KBM-7 (cell line): ENCODE results near the gene ILRUN.
"Not testable (repeated sequence)": the region's sequence is repeated elsewhere in the genome, so short reads cannot be mapped to it uniquely, and the experiment has no call there.

ENCODE experiments used
- DNase-seq: peaks from one replicate; pipeline ENCODE4 v3.0.0-alpha.2; 2015
- in situ Hi-C: fragments of 300-500 bp; cut with MboI; formaldehyde crosslinking; loops from 2 replicates; pipeline ENCODE4 v1.14.3; 2020; ENCODE audit warnings: low sequenced_read_pairs, low pct_unique_long_range_greater_than_20kb, mixed read lengths

The ILRUN gene

GRCh38 chr6:34668799-34669198 lies 27.8 kb downstream of the ILRUN start:
- in situ Hi-C loops = not testable (repeated sequence)

DNA sequence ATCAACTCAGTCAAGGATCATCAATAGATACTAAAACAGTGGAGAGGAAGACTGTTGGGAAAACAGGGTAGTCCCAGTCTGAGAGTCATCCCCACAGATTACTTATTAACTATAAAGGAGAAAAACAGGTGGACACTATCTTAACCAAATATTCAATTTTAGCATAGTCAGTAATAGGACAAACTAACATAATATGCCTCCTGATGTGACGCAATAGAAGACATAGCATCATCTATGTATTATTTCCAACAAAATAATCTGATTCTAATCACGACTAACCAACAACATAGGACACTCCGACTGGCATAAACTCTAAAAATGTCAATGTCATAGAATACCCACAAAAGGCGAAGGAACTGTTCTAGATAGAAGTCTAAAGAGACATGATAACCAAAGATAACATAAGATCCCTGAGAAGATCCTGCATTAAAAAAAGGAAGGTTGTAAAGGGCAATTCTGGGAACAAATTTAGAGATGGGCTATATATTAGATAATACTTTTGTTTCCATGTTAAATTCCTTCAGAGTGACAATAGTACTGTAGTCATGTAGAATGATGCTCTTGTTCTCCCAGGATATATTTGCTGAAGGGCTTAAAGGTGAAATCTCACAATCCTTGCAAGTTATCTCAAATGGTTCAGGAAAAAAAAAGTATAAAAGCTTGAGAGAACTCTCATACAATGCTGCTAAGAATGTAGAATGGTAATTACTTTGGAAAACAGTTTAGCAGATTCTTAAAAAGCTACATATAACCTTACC lies 28.9 kb downstream of the ILRUN start:
- DNase-seq = no peak
- in situ Hi-C loops = no loop called here

More at GRCh38 chr6:34668799-34669198, 27.8 kb downstream of the ILRUN start:
- DNase-seq = not testable (repeated sequence)

DNA sequence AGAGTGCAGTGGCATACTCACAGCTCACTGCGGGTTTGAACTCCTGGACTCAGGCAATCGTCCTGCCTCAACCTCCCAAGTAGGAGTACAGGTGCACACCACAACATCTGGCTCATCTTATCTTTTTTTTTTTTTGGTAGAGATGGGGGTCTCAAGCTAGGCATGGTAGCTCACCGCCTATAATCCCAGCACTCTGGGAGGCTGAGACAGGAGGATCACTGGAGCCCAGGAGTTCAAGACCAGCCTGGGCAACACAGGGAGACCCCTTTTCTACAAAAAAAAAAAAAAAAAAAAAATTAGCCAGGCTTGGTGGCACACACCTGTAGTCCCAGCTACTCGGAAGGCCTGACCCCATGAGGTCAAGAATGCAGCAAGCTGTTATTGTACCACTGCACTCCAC lies 31.5 kb downstream of the ILRUN start:
- in situ Hi-C loops = no loop called here
- no peak for DNase-seq

- in situ Hi-C loops = no loop called here
- peak; percentile 71 for DNase-seq
Observed at GRCh38 chr6:34664256-34664971, 32.2 kb downstream of the ILRUN start.

DNA sequence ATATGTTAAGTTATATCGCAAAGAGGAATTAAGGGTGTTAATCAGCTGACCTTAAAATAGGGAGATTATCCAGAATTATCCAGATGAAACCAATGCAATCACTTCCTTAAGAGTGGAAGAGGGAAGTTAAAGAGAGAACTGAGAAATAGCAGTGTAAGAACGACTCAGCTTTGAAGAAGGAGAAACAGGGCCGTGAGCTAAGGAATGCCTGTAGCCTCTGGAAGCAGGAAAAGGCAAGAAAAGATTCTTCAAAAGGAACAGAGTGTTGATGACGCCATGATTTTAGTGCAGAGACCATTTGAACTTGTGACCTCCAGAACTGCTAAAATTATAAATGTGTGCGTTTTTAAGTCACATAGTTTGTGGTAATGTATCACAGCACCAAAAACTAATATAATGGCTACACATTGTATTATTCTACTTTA lies 32.7 kb downstream of the ILRUN start:
- DNase-seq = peak; percentile 52
- in situ Hi-C loops = no loop called here

GRCh38 chr6:34663371-34663770 lies 33.2 kb downstream of the ILRUN start:
- in situ Hi-C loops = no loop called here

GRCh38 chr6:34661357-34661756 lies 35.2 kb downstream of the ILRUN start:
- no peak for DNase-seq
- in situ Hi-C loops = no loop called here

More at GRCh38 chr6:34663371-34663770, 33.2 kb downstream of the ILRUN start:
- DNase-seq = no peak

DNA sequence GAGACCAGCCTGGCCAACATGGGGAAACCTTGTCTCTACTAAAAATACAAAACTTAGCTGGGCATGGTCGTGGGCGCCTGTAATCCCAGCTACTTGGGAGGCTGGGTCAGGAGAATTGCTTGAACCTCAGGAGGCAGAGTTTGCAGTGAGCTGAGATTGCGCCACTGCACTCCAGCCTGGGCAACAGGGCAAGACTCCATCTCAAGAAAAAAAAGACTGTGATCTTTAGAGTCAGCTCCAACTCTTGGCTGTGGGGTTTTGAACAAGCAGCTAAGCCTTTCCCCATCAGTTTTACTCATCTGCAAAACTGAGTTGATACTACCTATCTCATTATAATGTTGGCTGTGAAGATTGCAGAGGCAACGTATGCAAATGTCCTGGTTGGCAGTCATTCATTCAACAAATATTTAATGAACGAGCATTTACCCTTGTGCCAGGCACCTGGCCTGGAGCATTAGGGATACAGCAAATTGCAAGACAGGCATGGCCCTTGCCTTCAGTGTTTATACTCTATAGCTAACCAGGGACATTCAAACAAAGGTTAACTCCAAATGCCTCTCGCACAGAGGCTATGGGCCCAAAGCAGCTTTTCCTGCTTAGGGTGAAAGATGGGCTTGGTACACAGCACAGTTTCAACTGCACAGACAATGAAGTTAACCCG lies 37.8 kb downstream of the ILRUN start:
- DNase-seq = no peak
- in situ Hi-C loops = no loop called here

GRCh38 chr6:34657979-34658480 lies 38.5 kb downstream of the ILRUN start:
- in situ Hi-C loops, DNase-seq: not testable (repeated sequence)

DNA sequence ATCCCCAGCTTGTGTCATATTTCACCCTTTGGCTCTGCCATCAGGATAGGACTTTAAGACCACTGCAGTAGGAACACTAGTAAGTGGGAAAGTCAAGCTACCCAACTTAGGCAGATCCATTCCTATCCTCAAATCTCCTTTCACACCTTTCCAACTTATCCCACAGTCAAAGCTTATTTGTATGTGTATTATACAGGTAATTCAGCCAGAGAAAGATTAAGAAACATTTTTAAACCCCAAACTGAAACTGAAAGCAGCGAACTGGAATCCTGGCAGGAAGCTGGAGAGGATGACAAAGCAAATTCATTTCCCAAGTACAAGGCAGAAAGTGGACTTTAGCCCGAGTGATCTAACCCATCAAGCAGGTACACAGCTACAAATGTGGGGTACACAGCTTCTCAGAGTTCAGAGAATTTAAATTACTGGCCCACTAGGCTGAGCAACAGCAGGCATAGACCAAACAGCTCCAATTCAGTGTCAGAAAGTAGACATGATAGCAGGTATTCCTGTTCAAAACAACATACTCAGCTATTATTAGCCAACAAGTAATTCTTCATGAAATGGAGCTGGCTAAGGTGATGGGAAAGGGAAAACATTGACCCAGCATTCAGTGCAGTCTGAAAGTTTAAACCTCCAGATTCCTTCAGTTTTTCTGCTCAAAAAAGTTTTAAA lies 39.1 kb downstream of the ILRUN start:
- in situ Hi-C loops = no loop called here
- DNase-seq = peak; percentile 61

DNA sequence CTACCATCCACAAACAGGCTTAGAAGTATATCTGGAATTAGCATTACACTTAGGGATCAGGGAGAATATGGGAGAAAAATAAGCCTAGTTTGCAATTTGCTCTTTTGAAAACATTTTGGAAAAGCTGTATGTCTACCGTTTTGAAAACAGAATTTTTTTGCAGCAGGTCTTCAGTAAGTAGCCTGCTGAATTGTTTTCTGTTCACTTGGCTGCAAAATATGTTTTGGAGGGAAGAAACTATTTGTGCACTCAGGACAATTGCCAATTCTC lies 39.6 kb downstream of the ILRUN start:
- no peak for DNase-seq
- in situ Hi-C loops = no loop called here

DNA sequence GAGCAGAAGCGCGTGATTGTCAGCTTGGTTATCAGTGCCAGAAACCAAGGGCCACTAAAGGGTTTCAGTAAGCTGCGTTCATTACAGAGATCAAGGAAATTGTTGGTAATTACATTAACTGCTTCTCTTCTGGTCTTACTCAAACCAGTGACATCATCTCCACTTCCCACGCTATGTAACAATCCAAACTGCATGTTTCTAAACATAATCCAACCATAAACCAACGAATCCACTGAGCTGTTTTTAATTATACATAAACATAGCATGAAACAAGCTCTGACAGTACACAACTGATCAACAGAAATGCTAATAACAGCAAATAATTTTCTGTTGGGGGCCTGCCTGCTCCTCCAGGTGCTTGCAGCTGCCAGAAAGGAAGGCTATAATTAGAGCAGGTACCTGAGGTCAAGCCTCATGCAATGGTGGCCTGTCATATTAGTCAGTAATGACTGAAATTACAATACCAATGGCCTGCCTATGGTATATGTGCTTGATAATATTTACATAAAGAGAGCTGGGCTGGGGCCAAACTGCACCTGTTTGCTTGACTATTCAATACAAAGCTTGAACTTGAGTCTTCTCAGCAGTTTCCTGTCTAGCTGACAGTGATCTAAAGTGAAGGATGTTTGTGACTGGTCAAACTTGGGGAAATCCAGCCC lies 40.1 kb downstream of the ILRUN start:
- DNase-seq = peak; percentile 18
- in situ Hi-C loops = no loop called here

DNA sequence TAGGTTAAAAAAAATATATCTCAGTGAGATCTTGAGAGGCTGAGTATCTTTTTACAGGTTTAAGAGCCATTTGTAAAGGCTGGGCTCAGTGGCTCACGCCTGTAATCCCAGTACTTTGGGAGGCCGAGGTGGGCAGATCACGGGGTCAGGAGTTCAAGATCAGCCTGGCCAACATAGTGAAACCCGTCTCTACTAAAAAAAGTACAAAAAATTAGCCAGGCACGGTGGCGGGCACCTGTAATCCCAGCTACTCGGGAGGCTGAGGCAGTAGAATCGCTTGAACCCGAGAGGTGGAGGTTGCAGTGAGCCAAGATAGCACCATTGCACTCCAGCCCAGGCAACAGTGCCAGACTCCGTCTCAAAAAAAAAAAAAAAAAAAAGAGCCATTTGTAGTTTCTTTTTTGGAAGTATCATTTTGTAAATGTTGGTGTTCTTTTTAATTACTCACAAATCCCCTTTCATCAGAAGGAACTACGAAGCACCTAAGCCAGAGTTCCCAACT lies 40.6 kb downstream of the ILRUN start:
- DNase-seq, in situ Hi-C loops: not testable (repeated sequence)

DNA sequence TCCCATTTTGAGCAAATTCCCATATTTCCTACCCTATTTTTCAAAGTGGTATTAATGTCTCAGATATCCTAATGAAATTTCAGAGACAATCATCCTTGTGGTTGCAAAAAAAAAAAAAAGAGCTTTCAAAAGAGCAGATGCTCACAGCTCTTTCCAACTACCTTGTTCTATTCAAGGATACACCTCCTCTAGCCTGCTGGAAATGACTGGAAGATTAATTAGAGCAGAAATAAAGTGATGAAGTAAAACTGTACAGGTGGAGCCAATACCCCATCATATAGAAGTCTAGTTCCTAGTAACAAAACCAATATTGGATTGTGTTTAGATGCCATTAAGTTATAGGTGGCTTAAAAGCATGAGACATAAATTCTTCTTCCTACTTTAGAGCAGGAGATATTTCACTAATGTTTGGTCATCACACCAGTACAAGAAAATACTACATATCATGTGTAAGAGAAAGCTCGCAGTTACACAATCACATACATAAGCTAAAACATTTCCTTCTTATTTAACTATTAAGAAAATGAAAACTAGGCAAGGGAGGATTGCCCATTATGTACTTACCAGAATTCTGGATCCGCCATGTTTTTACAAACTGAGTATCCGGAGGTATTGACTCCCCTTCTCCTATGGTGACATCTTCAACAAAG lies 42.4 kb downstream of the ILRUN start:
- DNase-seq = no peak
- in situ Hi-C loops = no loop called here

- in situ Hi-C loops = no loop called here
Observed at GRCh38 chr6:34652263-34652662, 44.3 kb downstream of the ILRUN start.

GRCh38 chr6:34650823-34651222 lies 45.7 kb downstream of the ILRUN start:
- in situ Hi-C loops = no loop called here

More at GRCh38 chr6:34652263-34652662, 44.3 kb downstream of the ILRUN start:
- DNase-seq = no peak

DNA sequence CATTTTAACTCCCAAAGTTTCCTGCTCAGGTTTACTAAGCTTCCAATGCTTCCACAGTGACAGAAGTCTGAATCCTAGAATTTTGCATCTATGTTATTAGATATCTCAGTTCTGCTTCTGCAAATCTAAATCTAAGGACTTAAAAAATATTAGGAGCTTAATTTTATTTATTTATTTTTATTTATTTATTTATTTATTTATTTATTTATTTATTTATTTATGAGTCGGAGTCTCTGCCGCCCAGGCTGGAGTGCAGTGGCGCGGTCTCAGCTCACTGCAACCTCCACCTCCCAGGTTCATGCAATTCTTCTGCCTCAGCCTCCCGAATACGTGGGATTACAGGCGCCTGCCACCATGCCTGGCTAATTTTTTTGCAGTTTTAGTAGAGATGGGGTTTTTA lies 46.3 kb downstream of the ILRUN start:
- in situ Hi-C loops, DNase-seq: not testable (repeated sequence)

More at GRCh38 chr6:34650823-34651222, 45.7 kb downstream of the ILRUN start:
- no peak for DNase-seq

GRCh38 chr6:34648806-34649205 lies 47.8 kb downstream of the ILRUN start:
- no peak for DNase-seq
- in situ Hi-C loops = no loop called here
